BLaER1 treated with 17β-estradiol and CSF1 and Interleukin-3, amounts not matched to agents 10 nM and 100 nM (cell line): ENCODE results near the gene KAZN.

ENCODE experiments used
- H3K27ac ChIP-seq, 11 experiments: shearing (Covaris generic); formaldehyde crosslinking; 2 replicates each; pipeline ENCODE4 v1.8.1; 2022
- H3K27me3 ChIP-seq, 11 experiments: shearing (Covaris generic); formaldehyde crosslinking; 2 replicates each; pipeline ENCODE4 v1.8.1; 2022
- H3K36me3 ChIP-seq, 11 experiments: shearing (Covaris generic); formaldehyde crosslinking; 2 replicates each; pipeline ENCODE4 v1.8.1; 2022
- H3K4me1 ChIP-seq, 10 experiments: shearing (Covaris generic); formaldehyde crosslinking; 2 replicates each; pipeline ENCODE4 v1.8.1; 2022
- H3K4me2 ChIP-seq, 11 experiments: shearing (Covaris generic); formaldehyde crosslinking; 2 replicates each; pipeline ENCODE4 v1.8.1; 2022
- H3K4me3 ChIP-seq, 10 experiments: shearing (Covaris generic); formaldehyde crosslinking; 2 replicates each; pipeline ENCODE4 v1.8.1; 2022
- H3K9ac ChIP-seq, 11 experiments: shearing (Covaris generic); formaldehyde crosslinking; 2 replicates each; pipeline ENCODE4 v1.8.1; 2022
- H3K9me3 ChIP-seq, 11 experiments: shearing (Covaris generic); formaldehyde crosslinking; replicated peaks in 1 of 11; 2 replicates each; pipeline ENCODE4 v1.8.1; 2022
- H4K20me1 ChIP-seq, 11 experiments: shearing (Covaris generic); formaldehyde crosslinking; 2 replicates each; pipeline ENCODE4 v1.8.1; 2022
- Cebpa-rat ChIP-seq, 11 experiments: shearing (Covaris generic); IDR thresholded peaks; 2 replicates each; pipeline ENCODE4 v1.8.1; 2022

The KAZN gene

DNA sequence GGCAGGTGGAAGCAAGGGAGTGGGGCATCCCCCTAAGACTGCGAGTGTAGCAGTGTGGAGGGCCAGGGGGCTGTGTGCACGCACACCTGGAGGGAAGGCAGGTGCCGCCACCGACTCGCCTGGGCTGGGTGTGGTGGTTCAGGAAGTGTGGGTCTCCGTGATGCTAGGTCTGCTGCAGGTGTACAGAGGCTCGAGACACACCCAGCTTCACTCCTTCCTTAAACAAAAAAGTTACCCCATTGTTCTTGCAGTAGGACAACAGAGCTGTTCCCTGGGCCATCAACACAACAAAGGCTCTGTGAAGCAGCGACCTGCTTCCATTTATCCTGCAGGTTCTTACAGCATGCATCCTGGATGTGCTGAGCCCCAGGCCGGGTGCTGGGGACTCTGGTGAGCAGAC, 454.7 kb downstream of the KAZN start:
- Histone ChIP-seq H3K9ac (no peak overlapping the region), H3K27ac (no peak overlapping the region), H3K4me1 (peaks cover 0 to 5% (median 2%) of the 10 kb centered on the region in 10 experiments; a peak in 16 of 20 replicates), H4K20me1 (peaks cover 0 to 8% (median 0%) of the 10 kb centered on the region in 11 experiments; a peak in 2 of 22 replicates), H3K36me3 (peaks cover 0 to 61% (median 31%) of the 10 kb centered on the region in 11 experiments; a peak in 10 of 22 replicates), H3K4me2 (no peak overlapping the region), H3K27me3 (no peaks in the 10 kb centered on the region), H3K4me3 (no peak overlapping the region), H3K9me3 (peaks cover 5 to 32% (median 18%) of the 10 kb centered on the region in 11 experiments; a peak in 17 of 22 replicates)
- no peak for TF ChIP-seq Cebpa-rat (IDR thresholded peaks at IDR 0.05)

DNA sequence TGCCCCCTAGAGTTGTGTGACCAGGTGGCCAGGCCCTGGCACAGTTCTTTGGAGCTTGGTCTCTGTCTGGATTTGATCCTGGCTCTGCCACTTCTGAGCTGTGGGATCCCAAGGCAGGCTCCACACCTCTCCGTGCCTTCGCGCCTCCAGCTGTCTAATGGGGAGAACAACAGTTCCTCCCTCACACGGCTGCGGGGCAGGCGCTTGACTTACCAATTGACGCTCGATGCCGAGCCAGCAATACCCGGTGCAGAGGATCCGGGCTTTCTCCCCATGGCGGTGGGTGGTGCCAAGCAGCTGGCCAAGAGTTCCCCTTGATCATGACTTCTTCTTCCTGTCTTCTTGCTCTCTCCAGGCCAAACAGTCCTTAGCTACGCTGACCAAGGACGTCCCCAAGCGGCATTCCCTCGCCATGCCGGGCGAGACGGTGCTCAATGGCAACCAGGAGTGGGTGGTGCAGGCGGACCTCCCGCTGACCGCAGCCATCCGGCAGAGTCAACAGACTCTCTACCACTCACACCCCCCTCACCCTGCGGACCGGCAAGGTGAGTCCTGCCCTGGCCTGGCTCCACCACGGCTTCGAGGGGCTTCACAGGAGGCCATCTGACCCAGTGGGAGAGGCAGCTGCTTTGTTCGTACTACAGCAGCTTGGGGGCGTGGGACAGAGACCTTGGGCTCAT, 457.4 kb downstream of the KAZN start:
- H3K36me3 ChIP-seq = peaks cover 0 to 80% (median 46%) of the 10 kb centered on the region in 11 experiments; a peak in 10 of 22 replicates
- H3K27me3 ChIP-seq = no peaks in the 10 kb centered on the region
- H3K9me3 ChIP-seq = peaks cover 5 to 19% (median 16%) of the 10 kb centered on the region in 11 experiments; a peak in 17 of 22 replicates
- no peak overlapping the region for H3K9ac ChIP-seq
- H3K4me3 ChIP-seq = no peak overlapping the region
- H3K4me2 ChIP-seq = no peak overlapping the region
- TF ChIP-seq Cebpa-rat (IDR thresholded peaks at IDR 0.05) = no peak
- H4K20me1 ChIP-seq = 0 out of 22 replicates have a peak, but pooled peaks cover 0 to 5% (median 0%) of the 10 kb centered on the region in 11 experiments
- no peaks in the 10 kb centered on the region for H3K4me1 ChIP-seq
- H3K27ac ChIP-seq = no peak overlapping the region

DNA sequence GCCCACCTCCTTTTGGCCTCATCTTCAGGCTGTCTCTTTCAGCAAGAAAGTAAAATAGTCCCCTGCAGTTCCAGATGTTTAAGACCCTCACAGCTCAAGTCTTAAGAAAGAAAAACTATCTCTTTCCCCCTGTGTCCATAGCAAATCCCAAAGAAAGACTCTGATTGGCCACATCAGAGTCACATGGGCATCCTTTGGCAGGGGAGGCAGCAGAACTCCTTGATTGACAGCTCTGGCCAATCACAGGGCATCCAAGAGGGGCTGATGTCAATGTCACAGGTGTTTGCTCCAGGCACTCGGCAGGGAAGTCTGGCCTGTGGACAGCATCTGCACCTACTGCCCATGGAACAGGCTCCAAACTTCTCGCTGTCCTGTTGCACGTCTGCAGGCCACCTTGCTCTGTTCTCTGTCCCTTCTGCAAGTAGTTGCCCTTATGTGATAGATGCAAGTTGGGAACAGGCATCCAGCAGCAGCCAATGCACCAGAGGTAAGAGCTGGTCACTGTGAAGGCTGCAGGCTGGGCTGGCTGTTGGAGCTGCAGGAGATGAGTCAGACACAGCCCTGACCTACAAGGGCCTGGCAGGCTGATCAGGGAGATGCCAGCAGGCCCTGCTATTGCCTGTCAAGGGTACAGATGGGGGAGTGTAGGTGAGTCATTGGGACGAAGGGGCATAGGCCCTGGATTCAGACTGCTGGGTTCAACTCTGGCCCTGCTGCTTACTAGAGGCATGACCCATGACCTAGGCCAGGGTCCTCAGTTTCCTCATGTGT, 458.2 kb downstream of the KAZN start:
- no peaks in the 10 kb centered on the region for H3K4me1 ChIP-seq
- 0 out of 22 replicates have a peak, but pooled peaks cover 0 to 5% (median 0%) of the 10 kb centered on the region in 11 experiments for H4K20me1 ChIP-seq

GRCh38 chr1:15057834-15058233, 459.3 kb downstream of the KAZN start:
- Histone ChIP-seq H4K20me1 (0 out of 22 replicates have a peak, but pooled peaks cover 0 to 5% (median 0%) of the 10 kb centered on the region in 11 experiments), H3K4me2 (no peak overlapping the region), H3K4me1 (no peaks in the 10 kb centered on the region), H3K27ac (no peak overlapping the region), H3K9ac (no peak overlapping the region), H3K4me3 (no peak overlapping the region), H3K36me3 (peaks cover 0 to 81% (median 54%) of the 10 kb centered on the region in 11 experiments; a peak in 15 of 22 replicates), H3K9me3 (peaks cover 5 to 11% (median 9%) of the 10 kb centered on the region in 11 experiments; a peak in 18 of 22 replicates), H3K27me3 (no peaks in the 10 kb centered on the region)
- TF ChIP-seq Cebpa-rat (IDR thresholded peaks at IDR 0.05) = no peak

More for the DNA sequence above, 458.2 kb downstream of the KAZN start:
- Histone ChIP-seq H3K27ac (no peak overlapping the region), H3K36me3 (peaks cover 0 to 78% (median 43%) of the 10 kb centered on the region in 11 experiments; a peak in 12 of 22 replicates), H3K9me3 (peaks cover 5 to 12% (median 8%) of the 10 kb centered on the region in 11 experiments; a peak in 17 of 22 replicates), H3K4me2 (no peak overlapping the region), H3K9ac (no peak overlapping the region), H3K27me3 (no peaks in the 10 kb centered on the region), H3K4me3 (no peak overlapping the region)
- no peak for TF ChIP-seq Cebpa-rat (IDR thresholded peaks at IDR 0.05)

- Histone ChIP-seq H3K4me2 (no peak overlapping the region), H3K9ac (no peak overlapping the region), H4K20me1 (0 out of 22 replicates have a peak, but pooled peaks cover 0 to 5% (median 0%) of the 10 kb centered on the region in 11 experiments), H3K9me3 (peaks cover 5 to 11% (median 9%) of the 10 kb centered on the region in 11 experiments; a peak in 18 of 22 replicates), H3K4me1 (no peaks in the 10 kb centered on the region), H3K27ac (no peak overlapping the region), H3K36me3 (peaks cover 0 to 78% (median 56%) of the 10 kb centered on the region in 11 experiments; a peak in 15 of 22 replicates), H3K27me3 (no peaks in the 10 kb centered on the region), H3K4me3 (no peak overlapping the region)
- TF ChIP-seq Cebpa-rat (IDR thresholded peaks at IDR 0.05) = no peak
Observed at GRCh38 chr1:15058261-15058660, 459.8 kb downstream of the KAZN start.

- Histone ChIP-seq H3K27me3 (no peaks in the 10 kb centered on the region), H3K4me2 (no peak overlapping the region), H3K36me3 (peaks cover 0 to 89% (median 70%) of the 10 kb centered on the region in 11 experiments; a peak in 15 of 22 replicates), H3K4me3 (no peak overlapping the region), H4K20me1 (0 out of 22 replicates have a peak, but pooled peaks cover 0 to 5% (median 0%) of the 10 kb centered on the region in 11 experiments), H3K9ac (no peak overlapping the region), H3K4me1 (no peaks in the 10 kb centered on the region), H3K9me3 (peaks cover 5 to 11% (median 9%) of the 10 kb centered on the region in 11 experiments; a peak in 18 of 22 replicates), H3K27ac (no peak overlapping the region)
- TF ChIP-seq Cebpa-rat (IDR thresholded peaks at IDR 0.05) = no peak
Observed at GRCh38 chr1:15060104-15060503, 461.6 kb downstream of the KAZN start.

GRCh38 chr1:15062479-15063099, 464.1 kb downstream of the KAZN start:
- H3K36me3 ChIP-seq = peaks cover 0 to 75% (median 64%) of the 10 kb centered on the region in 11 experiments; a peak in 15 of 22 replicates
- no peak overlapping the region for H3K4me2 ChIP-seq

DNA sequence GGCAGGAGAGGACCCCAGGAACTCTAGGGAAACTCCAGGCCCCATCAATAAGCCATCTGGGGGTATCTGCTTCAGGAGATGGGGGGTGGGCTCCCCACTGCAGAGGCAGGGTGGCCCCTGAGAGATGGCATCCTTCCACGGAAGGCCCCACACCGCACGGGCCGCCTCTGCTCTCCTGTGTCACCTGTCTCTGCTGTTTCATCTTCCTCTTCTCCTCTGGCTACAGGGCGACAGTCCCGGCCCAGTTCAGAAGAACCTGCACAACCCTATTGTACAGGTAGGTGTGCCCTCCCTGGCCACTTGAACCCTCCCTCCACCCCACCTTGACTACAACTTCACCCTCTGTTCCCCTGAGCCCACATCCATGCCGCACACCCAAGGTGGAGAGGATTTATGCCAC, 464.9 kb downstream of the KAZN start:
- no peak for TF ChIP-seq Cebpa-rat (IDR thresholded peaks at IDR 0.05)
- Histone ChIP-seq H3K27me3 (no peaks in the 10 kb centered on the region), H3K9me3 (peaks cover 5 to 11% (median 9%) of the 10 kb centered on the region in 11 experiments; a peak in 18 of 22 replicates), H3K9ac (no peak overlapping the region), H3K4me2 (no peak overlapping the region), H3K36me3 (peaks cover 0 to 68% (median 57%) of the 10 kb centered on the region in 11 experiments; a peak in 14 of 22 replicates), H3K4me1 (peaks cover 0 to 12% (median 9%) of the 10 kb centered on the region in 10 experiments; a peak in 13 of 20 replicates), H3K4me3 (no peak overlapping the region), H4K20me1 (no peaks in the 10 kb centered on the region), H3K27ac (no peak overlapping the region)

More at GRCh38 chr1:15062479-15063099, 464.1 kb downstream of the KAZN start:
- H3K27ac ChIP-seq = no peak overlapping the region
- peaks cover 0 to 12% (median 9%) of the 10 kb centered on the region in 10 experiments; a peak in 13 of 20 replicates for H3K4me1 ChIP-seq
- no peaks in the 10 kb centered on the region for H3K27me3 ChIP-seq
- no peak overlapping the region for H3K4me3 ChIP-seq
- TF ChIP-seq Cebpa-rat (IDR thresholded peaks at IDR 0.05) = no peak
- no peak overlapping the region for H3K9ac ChIP-seq
- H4K20me1 ChIP-seq = no peaks in the 10 kb centered on the region
- H3K9me3 ChIP-seq = peaks cover 5 to 11% (median 9%) of the 10 kb centered on the region in 11 experiments; a peak in 18 of 22 replicates
